ENCODE data around the gene S100A10. TPM values are rescaled to one million over a fixed set of nuclear protein-coding genes. Genes with fewer than 3 reads are reported as not detected.

Gene S100A10
- total RNA-seq, 1 donor from 2014 or later = 219 TPM

DNA sequence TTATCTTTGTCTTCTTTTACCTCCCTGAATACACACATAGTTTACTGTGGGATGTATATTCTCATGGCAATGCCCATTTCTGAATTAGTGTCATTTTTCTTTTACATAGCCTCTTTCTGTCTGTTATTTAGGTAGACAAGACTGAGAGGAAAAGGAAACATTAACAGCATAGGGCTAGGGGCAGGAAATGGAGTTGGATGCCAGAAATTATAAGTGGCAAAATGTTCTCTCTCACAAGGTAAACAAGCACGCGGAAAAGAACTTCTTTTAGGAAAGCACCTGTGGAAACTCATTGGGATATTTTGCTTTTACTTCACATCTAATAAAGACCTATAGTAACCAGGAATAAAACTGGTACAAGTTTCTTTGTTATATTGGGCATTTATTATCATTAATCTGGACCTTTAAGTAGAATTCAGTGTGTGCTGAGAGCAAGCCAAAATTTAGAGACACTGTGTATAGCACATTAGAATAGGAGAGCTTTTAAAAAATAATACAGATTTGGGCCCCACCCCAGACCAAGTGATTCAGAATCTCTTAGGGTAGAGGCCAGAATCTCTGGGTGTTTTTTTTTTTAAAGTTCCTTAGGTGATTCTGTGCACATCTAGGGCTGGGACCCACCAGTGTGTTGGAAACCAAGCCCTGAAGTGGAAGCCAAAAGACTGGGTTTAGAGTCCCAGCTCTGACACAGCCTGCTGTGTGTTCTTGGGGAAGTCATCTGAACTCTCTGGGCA, 32.7 kb downstream of the S100A10 start:
- Mint-ChIP-seq H3K4me1 (peaks cover 13% of the 10 kb centered on the region), H3K4me3 (no peak overlapping the region), H3K27ac (no peak overlapping the region), H3K36me3 (no peaks in the 10 kb centered on the region), H3K27me3 (ENCODE audit: low read depth) (no peaks in the 10 kb centered on the region), H3K9me3 (no peaks in the 10 kb centered on the region)
- TF ChIP-seq CTCF (IDR thresholded peaks at IDR 0.05; ENCODE audit: unreplicated experiment) = no peak
- no peak for DNase-seq (ENCODE audit: low spot score in 2 of 2, unreplicated experiment in 2 of 2)

- H3K36me3 Mint-ChIP-seq = no peaks in the 10 kb centered on the region
- H3K27ac Mint-ChIP-seq = no peak overlapping the region
- no peak overlapping the region for H3K4me3 Mint-ChIP-seq
- peaks cover 13% of the 10 kb centered on the region for H3K4me1 Mint-ChIP-seq
- H3K27me3 Mint-ChIP-seq (ENCODE audit: low read depth) = no peaks in the 10 kb centered on the region
- no peaks in the 10 kb centered on the region for H3K9me3 Mint-ChIP-seq
- no peak for TF ChIP-seq CTCF (IDR thresholded peaks at IDR 0.05; ENCODE audit: unreplicated experiment)
- no peak for DNase-seq (ENCODE audit: low spot score in 2 of 2, unreplicated experiment in 2 of 2)
These were observed 34.7 kb downstream of the S100A10 start for GRCh38 chr1:151958959-151959358.

DNA sequence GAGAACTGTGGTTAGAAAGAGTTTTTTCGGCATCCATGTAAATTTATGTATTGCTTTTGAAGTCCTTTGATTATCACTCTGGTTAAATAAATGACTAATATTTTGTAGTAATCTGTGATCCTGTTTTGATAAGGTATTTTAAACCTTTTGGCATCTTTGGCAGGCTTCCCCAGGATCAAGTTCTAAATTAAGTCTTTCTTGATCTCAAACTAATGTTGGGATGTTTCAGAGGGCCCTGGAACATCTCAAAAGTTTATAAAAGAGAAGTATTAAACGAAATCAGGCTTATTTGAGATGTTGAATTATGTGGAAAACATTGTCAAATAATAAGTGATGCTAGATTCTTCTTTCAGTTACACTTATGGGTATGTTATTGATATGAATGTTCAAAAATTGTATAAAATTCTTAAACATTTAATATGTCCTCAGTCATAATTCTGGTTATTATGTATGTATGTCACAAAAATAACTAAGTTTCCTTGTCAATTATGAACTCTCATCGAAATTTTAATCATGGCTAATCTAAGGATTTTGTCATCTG, 36.6 kb downstream of the S100A10 start:
- Mint-ChIP-seq H3K4me3 (no peak overlapping the region), H3K27me3 (ENCODE audit: low read depth) (no peaks in the 10 kb centered on the region), H3K27ac (no peak overlapping the region), H3K9me3 (no peaks in the 10 kb centered on the region), H3K4me1 (peaks cover 6% of the 10 kb centered on the region), H3K36me3 (no peaks in the 10 kb centered on the region)
- no peak for DNase-seq (ENCODE audit: low spot score in 2 of 2, unreplicated experiment in 2 of 2)
- no peak for TF ChIP-seq CTCF (IDR thresholded peaks at IDR 0.05; ENCODE audit: unreplicated experiment)

GRCh38 chr1:151953409-151954094, 40.1 kb downstream of the S100A10 start:
- no peaks in the 10 kb centered on the region for H3K27me3 Mint-ChIP-seq (ENCODE audit: low read depth)
- peak overlapping the region; percentile 12 for H3K27ac Mint-ChIP-seq
- no peaks in the 10 kb centered on the region for H3K4me1 Mint-ChIP-seq
- TF ChIP-seq CTCF (IDR thresholded peaks at IDR 0.05; ENCODE audit: unreplicated experiment) = no peak
- H3K4me3 Mint-ChIP-seq = no peak overlapping the region
- H3K9me3 Mint-ChIP-seq = no peaks in the 10 kb centered on the region
- DNase-seq (ENCODE audit: low spot score in 2 of 2, unreplicated experiment in 2 of 2) = no peak
- no peaks in the 10 kb centered on the region for H3K36me3 Mint-ChIP-seq

GRCh38 chr1:151952811-151953210, 40.8 kb downstream of the S100A10 start:
- no peaks in the 10 kb centered on the region for H3K27me3 Mint-ChIP-seq (ENCODE audit: low read depth)
- no peak for TF ChIP-seq CTCF (IDR thresholded peaks at IDR 0.05; ENCODE audit: unreplicated experiment)
- DNase-seq (ENCODE audit: low spot score in 2 of 2, unreplicated experiment in 2 of 2) = no peak
- H3K36me3 Mint-ChIP-seq = no peaks in the 10 kb centered on the region
- H3K4me3 Mint-ChIP-seq = no peak overlapping the region
- H3K4me1 Mint-ChIP-seq = no peaks in the 10 kb centered on the region
- H3K9me3 Mint-ChIP-seq = no peaks in the 10 kb centered on the region
- H3K27ac Mint-ChIP-seq = no peak overlapping the region
